IPS-NIHi7 (cell line): ENCODE results near the gene HAL.

ENCODE experiments used
- DNase-seq: peaks from one replicate; pipeline ENCODE4 v3.0.0; 2012; ENCODE audit warnings: mixed read lengths; ENCODE audit errors: extremely low spot score

Gene HAL

DNA sequence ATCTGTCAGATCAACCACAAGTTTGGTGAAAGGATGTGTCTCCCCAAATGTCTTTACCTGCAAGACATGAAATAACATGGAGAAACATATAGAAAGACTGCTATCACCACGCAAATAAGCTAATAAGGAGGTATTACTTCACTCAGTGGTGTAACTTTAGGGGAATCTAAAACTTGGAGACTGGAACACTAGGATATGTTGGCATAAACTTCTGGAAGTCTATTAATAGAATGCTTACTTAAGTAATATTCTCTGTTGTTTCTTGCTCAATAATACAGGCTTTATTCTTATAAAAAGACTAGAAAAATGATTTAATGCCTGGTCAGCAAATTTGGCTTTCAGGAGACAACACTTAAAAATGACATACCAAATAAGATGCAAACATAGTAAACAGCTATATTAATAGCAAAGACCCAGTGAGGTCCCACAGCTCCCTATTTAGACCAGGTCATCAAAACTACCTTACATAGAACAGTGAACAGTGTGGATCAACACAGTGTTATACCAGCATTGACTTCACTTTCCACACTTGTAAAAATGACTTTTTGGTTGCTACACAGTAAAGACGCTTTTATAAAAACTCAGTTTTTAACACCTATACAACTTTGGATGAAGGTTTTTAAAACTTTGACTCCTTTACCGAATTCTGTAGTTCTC lies 18.9 kb upstream of the HAL start:
- DNase-seq = no peak

GRCh38 chr12:96007729-96008128 lies 11.6 kb upstream of the HAL start:
- no peak for DNase-seq

- no peak for DNase-seq
These were observed 10.6 kb upstream of the HAL start for GRCh38 chr12:96006727-96007126.

GRCh38 chr12:96000858-96001257 lies 4.7 kb upstream of the HAL start:
- DNase-seq = no peak

DNA sequence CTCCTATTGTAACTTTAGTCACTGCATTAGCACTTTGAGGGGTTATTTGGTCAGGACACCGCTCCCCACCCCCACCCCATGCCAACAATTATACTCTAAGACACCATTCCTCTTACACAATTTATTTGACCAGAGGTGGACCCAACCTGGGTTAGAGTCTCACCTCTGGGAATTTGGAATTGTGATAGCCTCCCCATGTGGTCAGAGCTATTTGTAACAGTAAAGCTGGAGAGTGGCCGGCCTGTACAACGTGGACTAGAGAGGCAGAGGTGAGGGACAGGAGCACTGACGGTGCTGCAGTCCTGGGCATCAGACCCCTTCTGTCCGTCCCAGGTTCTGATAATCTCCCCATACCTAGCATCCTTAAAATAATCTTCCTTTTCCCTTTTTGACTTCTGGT lies 3.3 kb upstream of the HAL start:
- no peak for DNase-seq

GRCh38 chr12:95998611-95999286 lies 2.6 kb upstream of the HAL start:
- DNase-seq = peak; percentile 78

DNA sequence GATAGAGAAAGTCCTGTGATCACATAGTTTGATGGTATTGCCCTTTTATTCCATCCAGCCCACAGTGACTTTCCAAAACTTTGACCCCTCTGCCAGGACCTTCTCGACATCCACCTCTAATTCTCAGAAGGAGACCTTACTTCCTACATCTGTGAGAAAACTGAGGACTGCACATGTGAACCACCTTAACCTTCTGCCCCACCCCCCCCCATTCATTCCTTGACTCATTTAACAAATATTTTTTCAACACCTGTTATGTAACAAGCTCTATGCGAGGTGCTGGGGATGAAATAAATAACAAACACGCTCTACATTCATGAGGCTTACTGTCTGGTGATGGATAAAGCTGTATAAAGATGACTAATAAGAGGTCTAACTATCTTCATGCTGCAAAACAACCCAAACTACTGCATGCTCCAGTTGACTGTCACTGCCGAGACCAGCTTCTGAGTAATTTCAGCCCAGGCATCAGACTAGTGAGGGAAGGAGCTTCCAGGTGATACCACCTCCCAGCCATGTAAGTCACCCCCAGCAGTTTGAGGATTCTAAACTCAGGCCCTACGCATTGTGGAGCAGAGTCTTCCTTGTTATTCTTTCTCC lies 1.9 kb upstream of the HAL start:
- no peak for DNase-seq

DNA sequence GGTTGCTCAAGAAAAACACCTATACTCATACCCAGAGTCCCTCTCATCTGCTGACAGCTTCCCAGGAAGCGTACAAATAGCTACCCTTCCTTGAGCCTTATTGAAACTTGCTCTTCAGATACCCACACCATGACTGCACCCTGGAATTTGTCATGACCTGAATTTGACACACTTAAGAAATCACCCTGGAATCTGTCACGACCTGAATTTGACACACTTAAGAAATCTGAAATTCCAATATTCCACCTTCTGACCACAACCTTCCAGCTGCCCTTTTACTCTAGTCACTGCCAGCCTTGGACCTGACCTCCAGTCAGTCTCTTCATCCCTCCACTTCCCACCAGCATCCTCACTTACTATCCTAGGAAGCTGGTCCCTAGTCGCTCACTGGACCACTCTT lies 1.1 kb upstream of the HAL start:
- DNase-seq = no peak

DNA sequence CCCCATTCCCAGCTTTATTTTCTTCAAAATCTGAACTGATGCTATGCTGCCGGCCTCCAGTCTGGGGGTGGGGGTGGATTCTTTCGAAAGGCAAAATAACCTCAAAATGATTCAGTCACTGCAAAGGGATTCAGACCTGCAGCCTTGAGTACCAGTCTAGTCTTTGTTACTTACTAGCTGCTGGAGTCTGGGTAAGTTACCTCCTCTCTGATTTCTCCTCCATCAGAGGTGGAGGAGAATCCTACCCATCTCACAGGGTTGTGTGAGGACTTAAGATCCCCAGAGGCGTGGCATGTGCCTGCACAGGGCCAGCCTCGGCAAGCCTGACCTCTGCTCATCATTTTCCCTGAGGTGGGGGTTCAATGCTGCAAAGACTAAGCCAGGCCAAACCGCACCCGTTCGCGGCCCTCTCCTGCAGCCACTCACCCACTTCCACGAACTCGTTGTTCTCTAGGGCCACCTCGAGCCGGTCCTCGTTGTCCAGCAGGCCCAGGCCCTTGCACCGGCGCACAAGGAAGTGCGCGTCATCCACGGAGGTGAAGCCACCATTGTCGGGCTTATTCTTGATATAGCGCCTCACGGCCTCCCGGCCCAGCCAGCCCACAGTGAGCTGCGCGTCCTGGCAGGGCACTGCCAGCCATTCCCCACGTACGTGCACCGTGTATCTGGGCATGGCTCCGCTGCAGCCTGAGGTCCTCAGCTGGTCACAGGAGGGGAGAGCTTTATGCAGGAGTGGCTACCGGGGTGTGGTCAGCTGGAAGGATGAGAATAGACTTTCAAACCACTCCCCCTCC lies 709 bp downstream of the HAL start:
- no peak for DNase-seq

DNA sequence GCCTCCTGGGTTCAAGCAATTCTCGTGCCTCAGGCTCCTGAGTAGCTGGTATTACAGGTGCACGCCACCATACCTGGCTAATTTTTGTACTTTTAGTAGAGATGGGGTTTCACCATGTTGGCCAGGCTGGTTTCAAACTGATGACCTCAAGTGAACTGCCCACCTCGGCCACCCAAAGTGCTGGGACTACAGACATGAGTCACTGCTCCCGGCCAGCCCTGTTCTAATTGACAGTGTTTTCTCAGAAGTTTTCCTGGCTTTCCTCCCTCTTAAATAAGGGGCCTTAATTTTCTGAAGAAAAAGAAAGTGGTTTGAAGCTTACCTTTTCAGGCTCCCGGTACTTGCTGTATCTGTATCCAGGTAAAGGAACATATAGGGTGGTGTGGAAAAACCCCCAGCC lies 1.7 kb downstream of the HAL start:
- DNase-seq = no peak

DNA sequence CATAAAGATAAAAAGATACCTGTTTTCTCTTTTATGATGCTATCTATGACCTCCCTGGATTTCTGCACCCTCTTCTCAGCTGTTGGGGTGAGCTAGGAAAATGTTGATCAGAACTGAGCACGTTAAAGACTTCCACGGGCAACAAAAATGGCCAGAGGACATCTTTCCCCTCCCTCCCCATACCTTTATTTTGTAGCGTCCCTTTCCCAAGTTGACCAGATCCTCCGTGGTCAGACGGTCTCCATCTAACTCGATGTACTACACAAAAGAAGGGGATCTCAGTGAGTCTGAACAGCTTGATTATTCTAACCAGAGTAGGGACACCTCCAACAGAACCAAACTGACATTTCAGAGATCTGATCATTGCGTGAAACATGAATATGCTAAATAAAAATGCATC lies 2.2 kb downstream of the HAL start:
- no peak for DNase-seq

GRCh38 chr12:95990136-95990535 lies 6.0 kb downstream of the HAL start:
- no peak for DNase-seq

DNA sequence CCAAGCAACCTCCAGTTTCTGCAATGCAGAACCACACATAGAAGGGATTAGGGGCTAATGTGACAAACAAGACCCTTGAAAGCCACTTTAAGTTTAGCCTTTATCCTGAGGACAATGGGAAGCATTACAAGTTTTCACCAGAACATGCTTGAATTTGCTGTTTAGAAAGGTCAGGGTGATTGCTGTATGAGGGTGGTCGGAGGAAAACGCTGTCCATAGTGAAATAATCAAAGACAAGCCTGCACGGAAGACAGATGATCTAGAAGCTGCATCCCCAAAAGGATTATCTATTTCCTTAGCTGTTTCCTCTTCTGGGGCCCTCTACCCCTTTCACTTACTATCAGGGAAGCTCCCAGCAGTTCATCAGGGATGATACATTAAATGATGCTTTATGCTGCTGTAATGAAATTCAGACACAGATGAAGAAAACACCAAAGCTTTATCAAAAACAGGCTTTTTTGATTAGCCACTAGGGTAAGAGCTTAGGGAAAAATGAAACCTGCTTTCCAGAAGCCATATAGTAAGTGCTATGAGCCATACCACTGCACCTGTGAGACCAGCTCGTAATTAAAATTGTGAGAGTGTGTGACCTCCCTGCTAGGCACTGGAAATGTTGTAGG lies 6.5 kb downstream of the HAL start:
- DNase-seq = no peak

- no peak for DNase-seq
These were observed 7.5 kb downstream of the HAL start for GRCh38 chr12:95988506-95989275.

DNA sequence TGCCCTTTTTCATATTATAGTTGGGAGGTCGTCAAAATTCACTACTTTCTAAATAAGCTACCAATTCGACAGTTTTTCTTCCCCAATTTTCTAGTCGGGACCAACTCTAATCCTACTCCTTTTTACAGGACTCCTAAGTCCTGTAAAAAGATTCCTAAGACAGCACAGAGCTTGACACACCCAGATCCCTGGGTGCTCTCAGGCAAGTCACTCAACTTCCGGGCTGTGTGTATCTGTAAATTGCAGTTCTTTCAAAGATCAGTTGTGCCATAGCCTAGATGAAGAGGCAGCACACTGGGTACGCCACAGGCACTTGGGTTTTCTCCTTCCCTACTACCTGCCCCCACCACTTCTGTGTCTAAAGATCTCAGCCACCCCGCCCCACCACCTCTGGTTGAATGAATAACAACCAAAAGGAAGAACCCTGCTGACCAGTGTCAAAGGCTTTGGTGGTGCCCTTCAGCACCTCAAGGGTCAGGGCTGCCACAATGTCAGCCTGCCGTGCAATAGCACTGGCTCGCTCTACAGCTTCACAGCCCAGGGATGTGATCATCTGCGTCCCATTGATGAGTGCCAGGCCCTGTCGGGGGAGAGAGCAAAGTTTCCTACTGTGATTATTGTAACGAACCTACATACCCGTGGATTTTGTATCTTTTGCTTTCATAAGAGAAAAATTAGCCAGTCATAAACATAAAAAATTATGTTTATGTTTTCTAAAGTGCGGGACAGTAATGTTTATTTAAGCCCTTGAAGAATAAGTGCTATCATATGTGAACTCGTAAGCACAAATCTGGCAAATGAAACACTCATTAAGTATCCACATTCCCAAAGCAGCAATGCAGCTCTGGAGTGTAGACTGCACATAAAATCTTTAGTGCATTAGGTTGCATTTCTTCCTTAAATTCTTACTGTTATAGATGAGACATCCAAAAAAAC lies 9.2 kb downstream of the HAL start:
- peak; percentile 34 for DNase-seq

GRCh38 chr12:95984682-95985081 lies 11.5 kb downstream of the HAL start:
- no peak for DNase-seq

DNA sequence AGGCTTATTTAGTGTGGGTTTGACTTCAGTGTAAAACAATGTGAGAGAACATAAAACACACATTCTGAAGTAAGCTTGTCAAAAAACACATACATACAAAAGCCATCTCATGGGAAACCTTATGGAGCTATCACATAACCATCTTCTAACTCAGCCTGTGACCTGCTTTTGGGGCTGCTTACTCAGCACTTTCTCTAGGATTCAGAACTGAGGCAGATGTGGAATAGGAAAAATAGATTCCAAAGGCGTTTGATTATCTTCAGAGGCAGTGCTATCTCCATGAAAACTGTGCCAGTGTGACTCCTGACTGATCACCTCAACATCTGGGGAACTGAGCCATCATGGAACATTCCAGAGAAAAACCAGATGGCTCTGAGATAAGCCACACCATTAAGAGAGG lies 13.5 kb downstream of the HAL start:
- no peak for DNase-seq

GRCh38 chr12:95980437-95980836 lies 15.7 kb downstream of the HAL start:
- DNase-seq = no peak

- no peak for DNase-seq
These were observed 17.4 kb downstream of the HAL start for GRCh38 chr12:95978774-95979173.

- DNase-seq = no peak
These were observed 17.8 kb downstream of the HAL start for GRCh38 chr12:95978351-95978750.
